GM06990 (cell line): Measurements from ENCODE around the gene TSTD2.
"Not testable (repeated sequence)": the region's sequence is repeated elsewhere in the genome, so short reads cannot be mapped to it uniquely, and the experiment has no call there.

ENCODE experiments used
- DNase-seq: peaks from one replicate; pipeline ENCODE4 v3.0.0-alpha.2; 2011; ENCODE audit not compliant: insufficient read length; ENCODE audit errors: extremely low read depth
- H3K27me3 ChIP-seq: replicated peaks from 2 replicates; pipeline ENCODE4 v1.6.0; 2011; ENCODE audit warnings: low read length; ENCODE audit not compliant: control insufficient read depth, insufficient read depth
- H3K36me3 ChIP-seq: 2 replicates; pipeline ENCODE4 v1.5.1; 2011; ENCODE audit warnings: low read length; ENCODE audit not compliant: control insufficient read depth, insufficient read depth
- H3K4me3 ChIP-seq: replicated peaks from 2 replicates; pipeline ENCODE4 v1.5.1; 2011; ENCODE audit warnings: low read depth, mild to moderate bottlenecking, control low read depth, low read length
- CTCF ChIP-seq: IDR thresholded peaks from 2 replicates; pipeline ENCODE4 v1.5.1; 2011; ENCODE audit warnings: low read length, control low read depth, mild to moderate bottlenecking, inconsistent platforms; ENCODE audit not compliant: insufficient read depth, poor library complexity, severe bottlenecking

TSTD2 gene

DNA sequence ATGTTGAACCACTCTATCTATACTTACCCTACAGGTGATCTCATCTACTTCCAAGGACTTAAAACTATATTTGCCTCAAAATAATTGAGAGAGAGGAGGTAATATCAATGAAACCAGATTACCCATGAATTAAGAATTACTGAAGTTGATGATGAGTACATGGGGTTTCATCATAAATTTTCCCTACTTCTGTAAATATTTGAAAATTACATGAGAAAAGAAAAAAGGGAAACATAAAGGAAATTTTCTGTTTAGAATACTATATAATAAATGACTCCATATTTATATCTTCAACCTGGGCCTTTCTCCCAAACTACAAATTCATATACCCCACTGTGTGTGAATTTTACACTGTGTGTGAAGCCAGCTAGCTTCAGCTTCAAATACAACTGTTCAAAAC, 2.6 kb downstream of the TSTD2 start:
- DNase-seq, result no peak
- no peak for TF ChIP-seq CTCF
- Histone ChIP-seq H3K27me3 (no peaks in the 10 kb centered on the region), H3K4me3 (no peak overlapping the region), H3K36me3 (no peaks in the 10 kb centered on the region)

- DNase-seq, result no peak
- Histone ChIP-seq H3K4me3 (no peak overlapping the region), H3K36me3 (peaks cover under 1% of the 10 kb centered on the region), H3K27me3 (no peaks in the 10 kb centered on the region)
- no peak for TF ChIP-seq CTCF
These were observed 4.0 kb downstream of the TSTD2 start for GRCh38 chr9:97629156-97629555.

DNA sequence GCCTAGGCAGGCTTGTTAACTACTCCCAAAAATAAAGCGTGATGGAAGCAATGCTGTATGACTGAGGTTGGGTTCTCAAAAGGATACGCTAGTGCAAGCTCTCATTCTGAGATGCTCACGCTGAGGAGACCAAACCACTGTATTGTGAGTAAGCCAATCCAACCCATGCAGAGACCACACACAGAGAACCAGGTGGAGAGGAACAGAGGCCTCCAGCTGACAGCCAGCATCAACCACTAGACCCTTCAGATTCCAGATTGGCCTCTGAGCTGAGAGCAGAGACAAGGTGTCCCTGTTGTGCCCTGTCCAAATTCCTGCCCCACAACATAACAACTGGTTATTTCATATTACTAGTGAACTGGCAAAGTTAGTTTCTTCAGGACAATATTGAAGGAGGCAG, 4.5 kb downstream of the TSTD2 start:
- H3K27me3 ChIP-seq, result no peaks in the 10 kb centered on the region
- TF ChIP-seq CTCF, result no peak
- no peak for DNase-seq
- no peak overlapping the region for H3K4me3 ChIP-seq
- peaks cover 4% of the 10 kb centered on the region for H3K36me3 ChIP-seq

DNA sequence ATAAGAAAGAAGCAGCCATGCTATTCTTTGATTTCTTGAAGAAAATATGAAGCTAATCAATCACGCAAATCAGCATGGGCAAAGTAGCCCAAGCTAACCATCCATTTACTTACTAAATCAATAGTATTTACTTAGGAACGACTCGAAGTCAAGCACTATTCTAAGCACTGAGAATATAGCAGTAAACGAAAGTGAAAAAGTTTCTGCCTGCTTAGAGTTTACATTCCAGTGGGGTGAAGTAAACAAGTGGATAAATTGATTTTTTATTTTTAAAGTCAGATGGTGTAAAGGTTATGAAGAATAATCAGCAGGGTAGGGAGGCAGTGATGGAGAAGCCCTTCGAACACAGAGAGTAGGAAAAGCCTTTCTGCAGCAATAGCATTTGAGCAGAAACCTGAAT, 5.5 kb downstream of the TSTD2 start:
- Histone ChIP-seq H3K4me3 (no peak overlapping the region), H3K27me3 (no peaks in the 10 kb centered on the region), H3K36me3 (peaks cover 4% of the 10 kb centered on the region)
- TF ChIP-seq CTCF, result no peak
- no peak for DNase-seq

GRCh38 chr9:97625620-97626019, 7.5 kb downstream of the TSTD2 start:
- Histone ChIP-seq H3K36me3 (peaks cover 4% of the 10 kb centered on the region), H3K4me3 (no peak overlapping the region), H3K27me3 (no peaks in the 10 kb centered on the region)
- no peak for TF ChIP-seq CTCF
- DNase-seq, result no peak

GRCh38 chr9:97623946-97624345, 9.2 kb downstream of the TSTD2 start:
- H3K27me3 ChIP-seq, result no peaks in the 10 kb centered on the region
- no peak for TF ChIP-seq CTCF
- DNase-seq, result no peak
- no peak overlapping the region for H3K4me3 ChIP-seq
- H3K36me3 ChIP-seq, result peaks cover 4% of the 10 kb centered on the region

DNA sequence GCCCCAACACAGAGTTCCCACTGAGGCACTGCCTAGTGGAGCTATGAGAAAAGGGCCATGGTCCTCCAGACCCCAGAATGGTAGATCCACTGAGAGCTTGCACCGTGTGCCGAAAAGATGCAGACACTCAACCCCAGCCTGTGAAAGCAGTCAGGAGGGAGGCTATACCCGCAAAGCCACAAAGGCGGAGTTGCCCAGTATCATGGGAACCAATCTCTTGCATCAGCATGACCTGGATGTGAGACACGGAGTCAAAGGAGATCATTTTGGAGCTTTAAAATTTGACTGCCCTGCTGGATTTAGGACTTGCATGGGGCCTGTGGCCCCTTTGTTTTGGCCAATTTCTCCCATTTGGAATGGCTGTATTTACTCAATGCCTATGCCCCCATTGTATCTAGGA, 10.7 kb downstream of the TSTD2 start:
- not testable (repeated sequence) for DNase-seq, H3K4me3 ChIP-seq, H3K36me3 ChIP-seq, H3K27me3 ChIP-seq

DNA sequence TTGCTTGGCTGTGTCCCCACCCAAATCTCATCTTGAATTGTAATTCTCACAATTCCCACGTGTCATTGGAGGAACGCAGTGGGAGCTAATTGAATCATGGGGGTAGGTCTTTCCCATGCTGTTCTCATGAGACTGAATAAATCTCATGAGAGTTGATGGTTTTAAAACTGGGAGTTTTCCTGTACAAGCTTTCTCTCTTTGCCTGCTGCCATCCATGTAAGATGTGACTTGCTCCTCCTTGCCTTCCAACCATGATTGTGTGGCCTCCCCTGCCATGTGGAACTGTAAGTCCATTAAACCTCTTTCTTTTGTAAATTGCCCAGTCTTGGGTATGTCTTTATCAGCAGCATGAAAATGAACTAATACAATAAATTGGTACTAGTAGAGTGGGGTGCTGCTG, 13.1 kb downstream of the TSTD2 start:
- not testable (repeated sequence) for DNase-seq, H3K36me3 ChIP-seq, H3K27me3 ChIP-seq, H3K4me3 ChIP-seq
